Camera-type eye (tissue), 1 donor: ENCODE results near the gene MRPL1. TPM values are rescaled to one million over a fixed set of nuclear protein-coding genes. Genes with fewer than 3 reads are reported as not detected.

ENCODE experiments used
- total RNA-seq: library from RNA; depleted of rRNA; stranded (reverse); fragments of >200 nt; gene quantifications from one replicate; pipeline ENCODE4 v1.2.3, GENCODE V29; 2014

MRPL1 gene
- 37.5 TPM for total RNA-seq

GRCh38 chr4:77862478-77863216, at the start of gene MRPL1:
Gene MRPL1, plus strand, starts transcription at chr4:77862830. Its CDS starts 19 bp downstream, at chr4:77862849.

GRCh38 chr4:77818602-77819403, 43.8 kb upstream of the MRPL1 start, which contains the start of gene CNOT6L:
Gene CNOT6L, minus strand, starts transcription at chr4:77819368. Its CDS starts 60 bp downstream, at chr4:77819308.

Other genes with a start within 250 kb of the MRPL1 start
- 83.9 TPM for gene CNOT6L, start 43.5 kb upstream of the MRPL1 start, total RNA-seq
- 23.5 TPM for gene FRAS1, start 194.5 kb downstream of the MRPL1 start, total RNA-seq